H1 (cell line): ENCODE measurements around the gene SYT6. TPM values are rescaled to one million over a fixed set of nuclear protein-coding genes. Genes with fewer than 3 reads are reported as not detected.

Experiments
- SIX5 ChIP-seq: IDR thresholded peaks from 2 replicates; pipeline ENCODE4 v1.6.1; 2011; ENCODE audit warnings: mild to moderate bottlenecking, low read depth, low read length
- TAF7 ChIP-seq: optimal IDR thresholded peaks from 2 replicates; pipeline ENCODE3; 2011; ENCODE audit warnings: low read depth, mild to moderate bottlenecking, inconsistent platforms, low read length, moderate library complexity, borderline replicate concordance
- polyA plus RNA-seq, 7 experiments: library from polyadenylated mRNA; depleted of rRNA in 3 of 7; stranded (reverse) in 5 of 7; unstranded in 2 of 7; fragments of >200 nt in 5 of 7; fragments of 200-250 nt in 2 of 7; gene quantifications; 1 replicate in 5 of 7; 2 replicates in 1 of 7; 4 replicates in 1 of 7; pipeline versions ENCODE4 v1.2.1 to v1.2.3, GENCODE V29; 2011 to 2013; ENCODE audit warnings: missing spikeins in 2 of 7, mixed read lengths in 2 of 7
- total RNA-seq: library from RNA; stranded (reverse); fragmentation: NEBNext Ultra II Directional; extraction: Animal tissue kit (Norgen Biotek cat#: 25700); gene quantifications from 2 replicates; pipeline ENCODE4 v1.2.1, GENCODE V29; 2021
- TF ChIP-seq, protein P1 (sequence below): fragments of 300-600 bp; sonication (generic); IDR thresholded peaks from 2 replicates; pipeline ENCODE4 v1.7.1; 2012; ENCODE audit warnings: low read length, moderate library complexity, mild to moderate bottlenecking, inconsistent platforms; ENCODE audit not compliant: insufficient replicate concordance

Gene SYT6
- total and polyA plus RNA-seq, 2 of the 8 experiments (the other 6 are each of a cell fraction or from before 2014, with no cell fraction given), result 33.7 to 83.5 TPM

DNA sequence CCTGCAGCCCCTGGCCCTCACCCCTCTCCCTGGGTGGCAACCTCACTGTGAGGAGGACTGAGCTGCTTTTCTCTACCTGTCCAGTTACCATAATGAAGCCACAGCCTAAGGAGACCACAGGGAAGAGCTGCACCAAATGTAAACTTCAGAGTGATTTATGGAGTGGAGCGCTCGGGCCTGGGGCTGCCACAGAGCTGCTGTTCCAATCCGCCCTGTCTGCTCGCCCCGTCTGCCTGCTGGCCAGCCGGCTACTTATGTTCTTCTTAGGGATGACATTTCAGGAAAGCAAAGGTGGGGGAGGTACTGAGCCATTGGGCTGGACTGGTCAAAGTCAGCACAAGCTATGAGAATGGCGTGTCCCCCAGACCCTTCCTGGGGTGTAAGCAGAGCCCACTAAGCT, 17.9 kb downstream of the SYT6 start (continued):
- TF ChIP-seq, protein P1, sequence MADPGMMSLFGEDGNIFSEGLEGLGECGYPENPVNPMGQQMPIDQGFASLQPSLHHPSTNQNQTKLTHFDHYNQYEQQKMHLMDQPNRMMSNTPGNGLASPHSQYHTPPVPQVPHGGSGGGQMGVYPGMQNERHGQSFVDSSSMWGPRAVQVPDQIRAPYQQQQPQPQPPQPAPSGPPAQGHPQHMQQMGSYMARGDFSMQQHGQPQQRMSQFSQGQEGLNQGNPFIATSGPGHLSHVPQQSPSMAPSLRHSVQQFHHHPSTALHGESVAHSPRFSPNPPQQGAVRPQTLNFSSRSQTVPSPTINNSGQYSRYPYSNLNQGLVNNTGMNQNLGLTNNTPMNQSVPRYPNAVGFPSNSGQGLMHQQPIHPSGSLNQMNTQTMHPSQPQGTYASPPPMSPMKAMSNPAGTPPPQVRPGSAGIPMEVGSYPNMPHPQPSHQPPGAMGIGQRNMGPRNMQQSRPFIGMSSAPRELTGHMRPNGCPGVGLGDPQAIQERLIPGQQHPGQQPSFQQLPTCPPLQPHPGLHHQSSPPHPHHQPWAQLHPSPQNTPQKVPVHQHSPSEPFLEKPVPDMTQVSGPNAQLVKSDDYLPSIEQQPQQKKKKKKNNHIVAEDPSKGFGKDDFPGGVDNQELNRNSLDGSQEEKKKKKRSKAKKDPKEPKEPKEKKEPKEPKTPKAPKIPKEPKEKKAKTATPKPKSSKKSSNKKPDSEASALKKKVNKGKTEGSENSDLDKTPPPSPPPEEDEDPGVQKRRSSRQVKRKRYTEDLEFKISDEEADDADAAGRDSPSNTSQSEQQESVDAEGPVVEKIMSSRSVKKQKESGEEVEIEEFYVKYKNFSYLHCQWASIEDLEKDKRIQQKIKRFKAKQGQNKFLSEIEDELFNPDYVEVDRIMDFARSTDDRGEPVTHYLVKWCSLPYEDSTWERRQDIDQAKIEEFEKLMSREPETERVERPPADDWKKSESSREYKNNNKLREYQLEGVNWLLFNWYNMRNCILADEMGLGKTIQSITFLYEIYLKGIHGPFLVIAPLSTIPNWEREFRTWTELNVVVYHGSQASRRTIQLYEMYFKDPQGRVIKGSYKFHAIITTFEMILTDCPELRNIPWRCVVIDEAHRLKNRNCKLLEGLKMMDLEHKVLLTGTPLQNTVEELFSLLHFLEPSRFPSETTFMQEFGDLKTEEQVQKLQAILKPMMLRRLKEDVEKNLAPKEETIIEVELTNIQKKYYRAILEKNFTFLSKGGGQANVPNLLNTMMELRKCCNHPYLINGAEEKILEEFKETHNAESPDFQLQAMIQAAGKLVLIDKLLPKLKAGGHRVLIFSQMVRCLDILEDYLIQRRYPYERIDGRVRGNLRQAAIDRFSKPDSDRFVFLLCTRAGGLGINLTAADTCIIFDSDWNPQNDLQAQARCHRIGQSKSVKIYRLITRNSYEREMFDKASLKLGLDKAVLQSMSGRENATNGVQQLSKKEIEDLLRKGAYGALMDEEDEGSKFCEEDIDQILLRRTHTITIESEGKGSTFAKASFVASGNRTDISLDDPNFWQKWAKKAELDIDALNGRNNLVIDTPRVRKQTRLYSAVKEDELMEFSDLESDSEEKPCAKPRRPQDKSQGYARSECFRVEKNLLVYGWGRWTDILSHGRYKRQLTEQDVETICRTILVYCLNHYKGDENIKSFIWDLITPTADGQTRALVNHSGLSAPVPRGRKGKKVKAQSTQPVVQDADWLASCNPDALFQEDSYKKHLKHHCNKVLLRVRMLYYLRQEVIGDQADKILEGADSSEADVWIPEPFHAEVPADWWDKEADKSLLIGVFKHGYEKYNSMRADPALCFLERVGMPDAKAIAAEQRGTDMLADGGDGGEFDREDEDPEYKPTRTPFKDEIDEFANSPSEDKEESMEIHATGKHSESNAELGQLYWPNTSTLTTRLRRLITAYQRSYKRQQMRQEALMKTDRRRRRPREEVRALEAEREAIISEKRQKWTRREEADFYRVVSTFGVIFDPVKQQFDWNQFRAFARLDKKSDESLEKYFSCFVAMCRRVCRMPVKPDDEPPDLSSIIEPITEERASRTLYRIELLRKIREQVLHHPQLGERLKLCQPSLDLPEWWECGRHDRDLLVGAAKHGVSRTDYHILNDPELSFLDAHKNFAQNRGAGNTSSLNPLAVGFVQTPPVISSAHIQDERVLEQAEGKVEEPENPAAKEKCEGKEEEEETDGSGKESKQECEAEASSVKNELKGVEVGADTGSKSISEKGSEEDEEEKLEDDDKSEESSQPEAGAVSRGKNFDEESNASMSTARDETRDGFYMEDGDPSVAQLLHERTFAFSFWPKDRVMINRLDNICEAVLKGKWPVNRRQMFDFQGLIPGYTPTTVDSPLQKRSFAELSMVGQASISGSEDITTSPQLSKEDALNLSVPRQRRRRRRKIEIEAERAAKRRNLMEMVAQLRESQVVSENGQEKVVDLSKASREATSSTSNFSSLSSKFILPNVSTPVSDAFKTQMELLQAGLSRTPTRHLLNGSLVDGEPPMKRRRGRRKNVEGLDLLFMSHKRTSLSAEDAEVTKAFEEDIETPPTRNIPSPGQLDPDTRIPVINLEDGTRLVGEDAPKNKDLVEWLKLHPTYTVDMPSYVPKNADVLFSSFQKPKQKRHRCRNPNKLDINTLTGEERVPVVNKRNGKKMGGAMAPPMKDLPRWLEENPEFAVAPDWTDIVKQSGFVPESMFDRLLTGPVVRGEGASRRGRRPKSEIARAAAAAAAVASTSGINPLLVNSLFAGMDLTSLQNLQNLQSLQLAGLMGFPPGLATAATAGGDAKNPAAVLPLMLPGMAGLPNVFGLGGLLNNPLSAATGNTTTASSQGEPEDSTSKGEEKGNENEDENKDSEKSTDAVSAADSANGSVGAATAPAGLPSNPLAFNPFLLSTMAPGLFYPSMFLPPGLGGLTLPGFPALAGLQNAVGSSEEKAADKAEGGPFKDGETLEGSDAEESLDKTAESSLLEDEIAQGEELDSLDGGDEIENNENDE, result no peak
- no peak for TF ChIP-seq TAF7
- no peak for TF ChIP-seq SIX5
- TF ChIP-seq, all 59 proteins: peak for 0
